Fibroblast of mammary gland (primary cell): Measurements from ENCODE around the gene ENO3.
"Not testable (repeated sequence)": the region's sequence is repeated elsewhere in the genome, so short reads cannot be mapped to it uniquely, and the experiment has no call there.

Experiments used
- DNase-seq: peaks from one replicate; pipeline ENCODE4 v3.0.0-alpha.2; 2010; ENCODE audit warnings: low read depth
- H3K4me3 ChIP-seq: 2 replicates; pipeline ENCODE4 v1.5.1; 2011; ENCODE audit warnings: low read depth, mild to moderate bottlenecking, low read length, moderate library complexity; ENCODE audit not compliant: control insufficient read depth
- CTCF ChIP-seq: conservative IDR thresholded peaks from 2 replicates; pipeline ENCODE4 v1.5.1; 2011; ENCODE audit warnings: low read depth, low read length, inconsistent platforms; ENCODE audit not compliant: control insufficient read depth, insufficient read depth

ENO3 gene

GRCh38 chr17:4908711-4909496 is 42.0 kb upstream of the ENO3 start:
- peak; percentile 93 for DNase-seq

GRCh38 chr17:4913994-4914393 is 36.9 kb upstream of the ENO3 start:
- TF ChIP-seq CTCF = no peak

More at GRCh38 chr17:4908711-4909496, 42.0 kb upstream of the ENO3 start:
- TF ChIP-seq CTCF = peak; percentile 84
- H3K4me3 ChIP-seq = no peak overlapping the region

GRCh38 chr17:4914551-4914950 is 36.4 kb upstream of the ENO3 start:
- H3K4me3 ChIP-seq, DNase-seq: not testable (repeated sequence)

More at GRCh38 chr17:4913994-4914393, 36.9 kb upstream of the ENO3 start:
- H3K4me3 ChIP-seq = no peak overlapping the region
- DNase-seq = no peak

GRCh38 chr17:4919511-4920047 is 31.3 kb upstream of the ENO3 start:
- H3K4me3 ChIP-seq = no peak overlapping the region
- TF ChIP-seq CTCF = no peak
- no peak for DNase-seq

- no peak for TF ChIP-seq CTCF
- peak; percentile 58 for DNase-seq
- no peak overlapping the region for H3K4me3 ChIP-seq
These were observed 30.4 kb upstream of the ENO3 start for GRCh38 chr17:4920351-4921048.

- no peak for TF ChIP-seq CTCF
- H3K4me3 ChIP-seq = no peak overlapping the region
- DNase-seq = no peak
These were observed 29.6 kb upstream of the ENO3 start for GRCh38 chr17:4921320-4921719.

- DNase-seq, H3K4me3 ChIP-seq: not testable (repeated sequence)
These were observed 24.2 kb upstream of the ENO3 start for GRCh38 chr17:4926577-4927335.
